Esophagus squamous epithelium (tissue), 4 donors: ENCODE results near the gene WDR91.

Source experiments
- POLR2A ChIP-seq, 4 donors: fragments of 450-650 bp; IDR thresholded peaks; one replicate each; pipeline ENCODE4 v1.6.1; 2017; ENCODE audit warnings: antibody characterized with exemption in 4 of 4, mild to moderate bottlenecking in 4 of 4, moderate library complexity in 3 of 4
- TF ChIP-seq, protein P1 (sequence below), 6 experiments: fragments of 450-650 bp in 4 of 6; fragments of 200-600 bp in 2 of 6; sonication (generic) in 2 of 6; IDR thresholded peaks; one replicate each; pipeline ENCODE4 v1.5.1; 2016 to 2019; ENCODE audit warnings: antibody characterized with exemption in 6 of 6, mild to moderate bottlenecking in 4 of 6, moderate library complexity in 4 of 6

DNA sequence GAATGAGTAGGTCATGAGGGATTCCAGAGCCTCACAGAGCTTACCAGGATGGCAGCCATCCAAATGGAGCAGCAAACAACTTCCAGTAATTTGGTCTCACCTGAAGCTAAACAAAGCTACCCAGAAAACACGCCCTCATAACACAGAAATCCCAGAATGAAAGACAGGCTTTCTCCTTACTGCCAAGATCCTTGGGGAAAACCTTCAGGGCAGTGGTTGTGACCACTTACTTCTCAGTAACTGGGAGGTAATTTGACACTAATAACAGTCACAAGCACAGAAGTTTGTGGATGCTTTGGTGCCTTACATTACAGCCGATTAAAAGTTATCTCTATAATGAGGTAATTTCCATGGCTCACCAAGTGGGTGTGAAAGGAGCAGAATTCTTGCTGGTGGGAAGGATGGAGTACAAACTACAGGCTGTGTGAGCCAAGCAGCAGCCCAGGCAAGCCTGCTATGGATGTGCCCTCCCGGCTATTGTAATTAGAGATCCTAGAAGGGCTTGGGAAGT, 10.4 kb downstream of the WDR91 start:
- TF ChIP-seq, protein P1, sequence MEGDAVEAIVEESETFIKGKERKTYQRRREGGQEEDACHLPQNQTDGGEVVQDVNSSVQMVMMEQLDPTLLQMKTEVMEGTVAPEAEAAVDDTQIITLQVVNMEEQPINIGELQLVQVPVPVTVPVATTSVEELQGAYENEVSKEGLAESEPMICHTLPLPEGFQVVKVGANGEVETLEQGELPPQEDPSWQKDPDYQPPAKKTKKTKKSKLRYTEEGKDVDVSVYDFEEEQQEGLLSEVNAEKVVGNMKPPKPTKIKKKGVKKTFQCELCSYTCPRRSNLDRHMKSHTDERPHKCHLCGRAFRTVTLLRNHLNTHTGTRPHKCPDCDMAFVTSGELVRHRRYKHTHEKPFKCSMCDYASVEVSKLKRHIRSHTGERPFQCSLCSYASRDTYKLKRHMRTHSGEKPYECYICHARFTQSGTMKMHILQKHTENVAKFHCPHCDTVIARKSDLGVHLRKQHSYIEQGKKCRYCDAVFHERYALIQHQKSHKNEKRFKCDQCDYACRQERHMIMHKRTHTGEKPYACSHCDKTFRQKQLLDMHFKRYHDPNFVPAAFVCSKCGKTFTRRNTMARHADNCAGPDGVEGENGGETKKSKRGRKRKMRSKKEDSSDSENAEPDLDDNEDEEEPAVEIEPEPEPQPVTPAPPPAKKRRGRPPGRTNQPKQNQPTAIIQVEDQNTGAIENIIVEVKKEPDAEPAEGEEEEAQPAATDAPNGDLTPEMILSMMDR (IDR thresholded peaks at IDR 0.05): no peak
- no peak for TF ChIP-seq POLR2A (IDR thresholded peaks at IDR 0.05)
